GM19351 (cell line): ENCODE measurements around the gene LIMS2.
A peak's percentile ranks its signal among the peaks of the same experiment; 100 is the strongest.

Experiments used
- ATAC-seq: cut with Tn5 transposase; IDR thresholded peaks from one replicate; pipeline ENCODE4 v1.9.1; 2021; ENCODE audit warnings: mild to moderate bottlenecking, moderate library complexity; ENCODE audit not compliant: unreplicated experiment

The LIMS2 gene

GRCh38 chr2:127658641-127659407 lies 16.5 kb downstream of the LIMS2 start:
- ATAC-seq, result no peak

GRCh38 chr2:127658146-127658545 lies 17.2 kb downstream of the LIMS2 start:
- ATAC-seq, result no peak

GRCh38 chr2:127657232-127657595 lies 18.1 kb downstream of the LIMS2 start:
- ATAC-seq, result no peak

GRCh38 chr2:127656569-127657231 lies 18.6 kb downstream of the LIMS2 start:
- no peak for ATAC-seq

GRCh38 chr2:127655209-127656073 lies 19.9 kb downstream of the LIMS2 start:
- ATAC-seq, result no peak

- no peak for ATAC-seq
Measured at GRCh38 chr2:127654838-127655175, 20.5 kb downstream of the LIMS2 start.

GRCh38 chr2:127654084-127654837 lies 21.1 kb downstream of the LIMS2 start:
- ATAC-seq, result no peak

GRCh38 chr2:127653421-127654083 lies 21.8 kb downstream of the LIMS2 start:
- ATAC-seq, result no peak

GRCh38 chr2:127652786-127653357 lies 22.5 kb downstream of the LIMS2 start:
- ATAC-seq, result no peak

GRCh38 chr2:127651971-127652550 lies 23.3 kb downstream of the LIMS2 start:
- no peak for ATAC-seq

GRCh38 chr2:127651381-127651809 lies 23.9 kb downstream of the LIMS2 start:
- ATAC-seq, result no peak

- ATAC-seq, result no peak
Measured at GRCh38 chr2:127650785-127651380, 24.4 kb downstream of the LIMS2 start.

- no peak for ATAC-seq
Measured at GRCh38 chr2:127650041-127650784, 25.1 kb downstream of the LIMS2 start.

- peak; percentile 82 for ATAC-seq
Measured at GRCh38 chr2:127649684-127650040, 25.7 kb downstream of the LIMS2 start.

- ATAC-seq, result no peak
Measured at GRCh38 chr2:127649100-127649611, 26.2 kb downstream of the LIMS2 start.

GRCh38 chr2:127648321-127648720 lies 27.0 kb downstream of the LIMS2 start:
- ATAC-seq, result no peak

GRCh38 chr2:127647242-127648190 lies 27.8 kb downstream of the LIMS2 start:
- no peak for ATAC-seq
